ENCODE measurements around the gene GNAI3. TPM values are rescaled to one million over a fixed set of nuclear protein-coding genes. Genes with fewer than 3 reads are reported as not detected.
A peak's percentile ranks its signal among the peaks of the same experiment; 100 is the strongest.

GNAI3 gene
- total and polyA plus RNA-seq, 2 of the 13 experiments (the other 11 are each of a cell fraction or from before 2014, with no cell fraction given), result 4.3 to 9.0 TPM

- TF ChIP-seq NPAS2 (CRISPR knock-in tag; IDR thresholded peaks at IDR 0.05; ENCODE audit: borderline replicate concordance), result no peak
- 0 out of 2 replicates have a peak, but pooled peaks have one; percentile 29 for TF ChIP-seq REPIN1 (CRISPR knock-in tag; IDR thresholded peaks at IDR 0.05; ENCODE audit: borderline replicate concordance, low read depth)
- TF ChIP-seq ZZZ3 (CRISPR knock-in tag; IDR thresholded peaks at IDR 0.05; ENCODE audit: borderline replicate concordance), result 0 out of 2 replicates have a peak, but pooled peaks have one; percentile 19
- no peak for TF ChIP-seq ZNF879 (CRISPR knock-in tag; IDR thresholded peaks at IDR 0.05)
- no peak for TF ChIP-seq ZNF446 (CRISPR knock-in tag; IDR thresholded peaks at IDR 0.05)
- TF ChIP-seq PATZ1 (CRISPR knock-in tag; IDR thresholded peaks at IDR 0.05), result peak; percentile 19; the same call in 1 of the 2 replicates
- TF ChIP-seq RARA (CRISPR knock-in tag; IDR thresholded peaks at IDR 0.05), result peak; percentile 82
- 0 out of 2 replicates have a peak, but pooled peaks have one; percentile 26 for TF ChIP-seq ZNF607 (CRISPR knock-in tag; IDR thresholded peaks at IDR 0.05; ENCODE audit: borderline replicate concordance)
- TF ChIP-seq HNF4G (IDR thresholded peaks at IDR 0.05; ENCODE audit: borderline replicate concordance, low read depth, low read length), result peak; percentile 48; the same call in 1 of the 2 replicates
- no peak; the same call in 1 of the 2 replicates for TF ChIP-seq HNF4G (CRISPR knock-in tag; IDR thresholded peaks at IDR 0.05; ENCODE audit: borderline replicate concordance, low read depth)
- TF ChIP-seq ZMYM4 (CRISPR knock-in tag; IDR thresholded peaks at IDR 0.05), result peak; percentile 59; the same call in 1 of the 2 replicates
- no peak for TF ChIP-seq SAFB2 (CRISPR knock-in tag; IDR thresholded peaks at IDR 0.05; ENCODE audit: borderline replicate concordance, low read depth)
- peak; percentile 34; the same call in 1 of the 2 replicates for TF ChIP-seq HDAC2 (CRISPR knock-in tag; IDR thresholded peaks at IDR 0.05)
- TF ChIP-seq POGK (CRISPR knock-in tag; conservative IDR thresholded peaks at IDR 0.05), result no peak
- TF ChIP-seq GMEB1 (CRISPR knock-in tag; IDR thresholded peaks at IDR 0.05; ENCODE audit: borderline replicate concordance), result 0 out of 2 replicates have a peak, but pooled peaks have one; percentile 5
- TF ChIP-seq MIER2 (CRISPR knock-in tag; IDR thresholded peaks at IDR 0.05), result 0 out of 2 replicates have a peak, but pooled peaks have one; percentile 16
- TF ChIP-seq JUNB (CRISPR knock-in tag; IDR thresholded peaks at IDR 0.05; ENCODE audit: borderline replicate concordance), result 0 out of 2 replicates have a peak, but pooled peaks have one; percentile 27
- TF ChIP-seq ATF5 (CRISPR knock-in tag; IDR thresholded peaks at IDR 0.05; ENCODE audit: low read depth), result no peak
- peak; percentile 93 for TF ChIP-seq NR2F2 (IDR thresholded peaks at IDR 0.05; ENCODE audit: borderline replicate concordance, low read depth)
Observed at GRCh38 chr1:109618661-109619575, 70.5 kb downstream of the GNAI3 start (continued).
